Activated CD8-positive, alpha-beta T cell treated with anti-CD3 and anti-CD28 coated beads, Interleukin-2, amount 10 ng/mL, durations not matched to agents 7 days and 5 days (primary cell): Measurements from ENCODE around the gene CRISPLD2. TPM values are rescaled to one million over a fixed set of nuclear protein-coding genes. Genes with fewer than 3 reads are reported as not detected.

Experiments
- ATAC-seq: fragments of 150-1000 bp; cut with Tn5 transposase; one replicate; pipeline ENCODE4 v1.10.0; 2021; ENCODE audit warnings: moderate library complexity
- CTCF ChIA-PET: fragments of 350-600 bp; sonication (Branson Sonifier 250); formaldehyde crosslinking; loops from one replicate; lab custom pipeline; 2021; ENCODE audit warnings: antibody characterized with exemption; lab: Charles Lee
- POLR2A ChIA-PET: fragments of 350-600 bp; sonication (Branson Sonifier 250); formaldehyde crosslinking; loops from one replicate; lab custom pipeline; 2021; ENCODE audit warnings: antibody characterized with exemption; lab: Charles Lee
- DNase-seq: peaks from one replicate; pipeline ENCODE4 v3.0.0-alpha.2; 2020
- H3K27ac Mint-ChIP-seq: one replicate; pipeline ENCODE4 v1.8.0; 2021; ENCODE audit warnings: mild to moderate bottlenecking, mixed read lengths
- H3K27me3 Mint-ChIP-seq: one replicate; pipeline ENCODE4 v1.8.0; 2021; ENCODE audit warnings: low read depth, mixed read lengths
- H3K36me3 Mint-ChIP-seq: one replicate; pipeline ENCODE4 v1.8.0; 2021; ENCODE audit warnings: low read depth, mixed read lengths
- H3K4me1 Mint-ChIP-seq: one replicate; pipeline ENCODE4 v1.8.0; 2021; ENCODE audit warnings: low read depth, mixed read lengths
- H3K4me3 Mint-ChIP-seq: one replicate; pipeline ENCODE4 v1.8.0; 2021; ENCODE audit warnings: mild to moderate bottlenecking, mixed read lengths
- H3K9me3 Mint-ChIP-seq: one replicate; pipeline ENCODE4 v1.8.0; 2022; ENCODE audit warnings: mixed read lengths; ENCODE audit not compliant: insufficient read depth
- total RNA-seq, 2 experiments: library from RNA; stranded (reverse); gene quantifications; one replicate each; pipeline ENCODE4 v1.2.3, GENCODE V29; 2021

The CRISPLD2 gene
- total RNA-seq, 2 experiments from 2014 or later = not detected

DNA sequence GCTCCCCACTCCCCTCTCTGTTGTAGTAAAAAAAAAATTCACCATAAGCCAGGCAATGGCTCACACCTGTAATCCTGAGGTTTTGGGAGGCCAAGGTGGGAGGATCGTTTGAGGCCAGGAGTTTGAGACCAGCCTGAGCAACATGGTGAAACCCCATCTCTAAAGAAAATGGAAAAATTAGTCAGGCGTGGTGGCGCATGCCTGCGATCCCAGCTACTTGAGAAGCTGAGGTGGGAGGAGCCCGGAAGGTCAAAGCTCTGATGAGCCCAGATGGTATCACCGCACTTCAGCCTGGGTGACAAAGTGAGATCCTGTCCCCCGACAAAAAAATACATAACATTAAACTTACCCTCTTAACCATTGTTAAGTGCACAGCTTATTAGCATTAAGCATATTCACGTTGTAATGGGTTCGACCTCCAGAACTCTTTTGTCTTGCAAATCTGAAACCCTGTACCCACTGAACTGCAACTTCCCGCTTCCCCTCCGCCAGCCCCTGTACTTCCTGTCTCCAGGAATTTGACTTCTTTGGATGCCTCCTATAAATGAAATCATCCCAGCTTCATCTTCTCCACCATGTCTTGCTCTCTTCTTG is 66.8 kb downstream of the CRISPLD2 start:
- H3K9me3 Mint-ChIP-seq = no peaks in the 10 kb centered on the region
- CTCF ChIA-PET = no interaction called here
- no peak for ATAC-seq

DNA sequence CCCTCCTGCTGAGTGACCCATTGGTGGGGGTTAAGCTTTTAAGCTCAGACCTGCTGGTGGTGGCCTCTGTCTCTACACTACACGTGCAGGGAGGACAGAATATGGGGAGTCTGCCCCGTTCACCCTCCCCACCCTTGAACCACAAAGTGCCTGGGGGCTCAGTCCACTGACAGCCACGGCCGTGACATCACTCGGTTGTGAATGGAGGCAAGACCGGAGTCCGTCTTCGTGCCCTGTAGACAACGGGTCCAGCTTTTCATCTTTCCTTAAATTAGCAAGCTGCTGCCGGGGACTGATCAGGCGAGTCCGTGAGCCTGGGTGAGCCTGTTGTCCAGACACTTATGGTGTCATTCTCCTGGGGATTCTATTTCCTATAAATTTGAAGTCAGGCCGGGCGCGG is 67.4 kb downstream of the CRISPLD2 start:
- H3K27me3 Mint-ChIP-seq = peaks cover 16% of the 10 kb centered on the region
- no peak overlapping the region for H3K4me3 Mint-ChIP-seq
- CTCF ChIA-PET = no interaction called here
- ATAC-seq (no peak), DNase-seq (no peak)
- no peaks in the 10 kb centered on the region for H3K36me3 Mint-ChIP-seq
- H3K27ac Mint-ChIP-seq = no peak overlapping the region
- no peaks in the 10 kb centered on the region for H3K4me1 Mint-ChIP-seq
- POLR2A ChIA-PET = no interaction called here
- H3K9me3 Mint-ChIP-seq = no peaks in the 10 kb centered on the region

More for the DNA sequence above, 66.8 kb downstream of the CRISPLD2 start:
- Mint-ChIP-seq H3K4me3 (no peak overlapping the region), H3K27ac (no peak overlapping the region), H3K36me3 (no peaks in the 10 kb centered on the region), H3K4me1 (no peaks in the 10 kb centered on the region), H3K27me3 (peaks cover 16% of the 10 kb centered on the region)
- no peak for DNase-seq
- POLR2A ChIA-PET = no interaction called here

DNA sequence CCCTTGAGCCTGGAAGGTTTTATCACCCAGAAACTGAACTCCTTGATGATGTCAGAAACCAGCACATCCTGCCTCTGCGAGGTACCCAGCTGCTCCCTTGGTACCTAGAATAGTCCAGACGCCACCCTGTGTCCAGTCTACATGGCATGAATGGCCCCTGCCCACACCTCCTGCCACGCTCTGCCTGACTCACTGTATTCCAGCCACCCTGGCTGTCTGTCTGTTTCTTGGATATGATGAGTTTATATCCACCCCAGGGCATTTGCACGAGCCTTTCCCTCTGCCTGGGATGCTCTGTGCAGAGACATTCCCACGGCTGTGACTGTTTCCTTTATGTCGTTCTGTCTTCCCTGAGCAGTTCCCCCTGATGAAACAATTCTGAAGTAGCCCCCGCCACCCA is 68.7 kb downstream of the CRISPLD2 start:
- Mint-ChIP-seq H3K9me3 (no peaks in the 10 kb centered on the region), H3K4me1 (no peaks in the 10 kb centered on the region), H3K27me3 (peaks cover 9% of the 10 kb centered on the region), H3K36me3 (no peaks in the 10 kb centered on the region), H3K27ac (no peak overlapping the region), H3K4me3 (no peak overlapping the region)
- ChIA-PET POLR2A (no interaction called here), CTCF (no interaction called here)
- DNase-seq = no peak
- no peak for ATAC-seq

DNA sequence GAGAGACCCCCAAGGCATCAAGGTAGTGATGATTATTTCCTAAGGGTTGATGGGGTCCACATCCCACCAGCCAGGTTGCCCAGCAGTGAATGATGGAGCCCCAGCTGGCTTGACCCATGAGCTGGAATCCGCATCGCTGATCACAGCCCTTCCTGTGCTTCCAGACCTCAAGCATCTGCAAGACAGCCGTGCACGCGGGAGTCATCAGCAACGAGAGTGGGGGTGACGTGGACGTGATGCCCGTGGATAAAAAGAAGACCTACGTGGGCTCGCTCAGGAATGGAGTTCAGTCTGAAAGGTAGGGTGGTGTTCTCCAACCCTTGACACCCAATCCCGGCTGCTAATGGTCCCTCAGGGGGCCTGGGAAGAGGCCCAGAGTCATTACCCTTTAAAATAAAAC is 69.3 kb downstream of the CRISPLD2 start:
- Mint-ChIP-seq H3K4me1 (no peaks in the 10 kb centered on the region), H3K27ac (no peak overlapping the region), H3K9me3 (no peaks in the 10 kb centered on the region), H3K27me3 (peaks cover 9% of the 10 kb centered on the region), H3K4me3 (no peak overlapping the region), H3K36me3 (no peaks in the 10 kb centered on the region)
- DNase-seq (no peak), ATAC-seq (no peak)
- ChIA-PET CTCF (interaction anchor here (0.6 kb wide), 1 partner anchor 105 kb away, joined by 3 read pairs; no protein-coding TSS in a partner anchor), POLR2A (no interaction called here)

DNA sequence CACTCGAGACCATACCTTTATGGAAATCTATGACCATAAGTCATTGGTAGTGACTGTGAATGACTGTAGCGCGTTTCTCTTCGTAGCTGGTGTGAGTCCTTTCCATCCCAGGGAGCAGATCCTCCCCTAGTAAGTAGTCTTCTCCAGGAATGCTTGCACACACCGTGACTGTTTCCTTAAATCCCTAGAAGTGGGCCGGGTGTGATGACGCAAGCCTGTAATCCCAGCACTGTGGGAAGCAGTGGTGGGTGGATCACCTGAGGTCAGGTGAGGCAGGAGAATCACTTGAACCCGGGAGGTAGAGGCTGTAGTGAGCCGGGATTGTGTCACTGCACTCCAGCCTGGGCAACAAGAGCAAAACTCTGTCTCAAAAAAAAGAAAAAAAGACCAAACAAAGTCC is 70.6 kb downstream of the CRISPLD2 start:
- ATAC-seq (no peak), DNase-seq (no peak)
- H3K36me3 Mint-ChIP-seq = no peaks in the 10 kb centered on the region
- H3K4me3 Mint-ChIP-seq = no peak overlapping the region
- CTCF ChIA-PET = no interaction called here
- H3K9me3 Mint-ChIP-seq = no peaks in the 10 kb centered on the region
- no peaks in the 10 kb centered on the region for H3K4me1 Mint-ChIP-seq
- no peak overlapping the region for H3K27ac Mint-ChIP-seq
- POLR2A ChIA-PET = no interaction called here
- H3K27me3 Mint-ChIP-seq = peaks cover 4% of the 10 kb centered on the region

DNA sequence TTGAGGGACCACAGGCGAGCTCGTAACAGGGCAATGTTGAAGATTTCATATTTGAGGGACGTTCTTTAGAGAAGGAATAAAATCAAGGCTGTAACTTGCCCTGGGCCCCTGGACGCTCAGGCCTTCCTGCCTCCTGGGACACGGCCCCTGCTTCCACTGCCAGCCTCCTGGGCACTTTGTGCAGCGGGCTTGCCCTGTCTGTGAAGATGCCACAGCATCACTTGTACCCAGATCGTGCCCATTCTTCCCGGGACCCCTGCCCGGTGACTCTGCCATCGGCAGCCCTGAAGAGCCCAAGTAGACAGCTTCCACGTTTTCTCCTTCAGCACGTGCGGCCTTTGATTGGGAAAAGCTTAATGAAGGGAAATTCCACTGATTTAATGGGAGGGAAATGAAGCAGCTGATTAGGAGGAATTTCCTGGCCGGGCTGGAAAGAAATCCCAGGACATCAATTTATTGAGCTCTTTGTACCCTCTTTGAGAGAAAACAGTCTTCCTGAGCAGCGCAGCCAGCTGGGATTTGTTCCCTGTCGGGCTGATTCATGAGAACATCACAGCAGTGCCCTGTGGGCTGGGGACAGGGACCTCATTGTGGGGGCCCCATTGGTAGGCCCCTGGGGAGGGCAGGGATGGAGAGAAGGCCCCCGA is 71.5 kb downstream of the CRISPLD2 start:
- POLR2A ChIA-PET = no interaction called here
- Mint-ChIP-seq H3K27ac (no peak overlapping the region), H3K9me3 (no peaks in the 10 kb centered on the region), H3K27me3 (no peaks in the 10 kb centered on the region), H3K4me1 (no peaks in the 10 kb centered on the region), H3K4me3 (no peak overlapping the region), H3K36me3 (no peaks in the 10 kb centered on the region)
- CTCF ChIA-PET = no interaction called here
- DNase-seq (no peak), ATAC-seq (no peak)

DNA sequence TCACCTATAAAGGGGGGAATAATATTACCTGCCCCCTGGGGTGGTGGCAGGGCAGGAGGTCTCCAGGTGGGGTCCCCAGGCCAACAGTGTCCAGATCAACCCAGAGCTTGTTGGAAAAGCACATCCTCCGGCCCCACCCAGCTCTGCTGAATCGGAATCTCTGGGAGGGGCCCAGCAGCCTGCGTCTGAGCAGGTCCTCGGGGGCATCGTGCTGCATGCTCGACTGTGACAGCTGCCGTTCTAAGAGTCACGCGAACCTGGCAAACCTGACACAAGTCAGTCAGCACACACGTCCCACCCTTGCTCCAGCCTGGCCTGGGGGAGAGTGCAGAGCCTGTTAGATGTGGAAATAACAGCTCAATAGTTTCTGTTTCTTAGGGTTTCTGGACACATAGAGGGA is 72.3 kb downstream of the CRISPLD2 start:
- no peaks in the 10 kb centered on the region for H3K36me3 Mint-ChIP-seq
- H3K4me1 Mint-ChIP-seq = no peaks in the 10 kb centered on the region
- POLR2A ChIA-PET = no interaction called here

DNA sequence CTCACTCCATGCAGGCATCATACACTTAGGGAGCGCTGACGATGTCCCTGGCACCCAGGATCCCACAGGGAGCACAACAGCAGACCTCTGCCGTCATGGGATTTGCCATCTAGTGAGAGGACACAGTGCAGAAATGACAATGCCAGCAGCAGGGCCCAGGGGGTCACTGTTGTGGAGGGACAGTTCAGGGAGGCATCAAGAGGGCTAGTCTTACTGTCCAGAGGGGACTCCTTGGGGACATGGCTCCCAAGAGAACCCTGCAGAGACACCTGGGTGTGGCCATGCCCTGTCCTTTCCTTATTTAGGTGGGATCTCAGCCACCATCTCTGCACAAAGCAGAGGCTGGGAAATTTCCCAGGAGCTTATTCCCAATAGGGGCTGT is 73.7 kb downstream of the CRISPLD2 start:
- no peak for DNase-seq
- Mint-ChIP-seq H3K9me3 (no peaks in the 10 kb centered on the region), H3K27ac (no peak overlapping the region), H3K4me3 (no peak overlapping the region), H3K36me3 (no peaks in the 10 kb centered on the region), H3K27me3 (peaks cover 7% of the 10 kb centered on the region), H3K4me1 (peaks cover 5% of the 10 kb centered on the region)
- POLR2A ChIA-PET = no interaction called here
- CTCF ChIA-PET = no interaction called here
- no peak for ATAC-seq

More for the DNA sequence above, 72.3 kb downstream of the CRISPLD2 start:
- H3K27me3 Mint-ChIP-seq = no peaks in the 10 kb centered on the region
- ATAC-seq = no peak
- no peaks in the 10 kb centered on the region for H3K9me3 Mint-ChIP-seq
- no peak overlapping the region for H3K4me3 Mint-ChIP-seq
- DNase-seq = no peak
- no peak overlapping the region for H3K27ac Mint-ChIP-seq
- CTCF ChIA-PET = no interaction called here

DNA sequence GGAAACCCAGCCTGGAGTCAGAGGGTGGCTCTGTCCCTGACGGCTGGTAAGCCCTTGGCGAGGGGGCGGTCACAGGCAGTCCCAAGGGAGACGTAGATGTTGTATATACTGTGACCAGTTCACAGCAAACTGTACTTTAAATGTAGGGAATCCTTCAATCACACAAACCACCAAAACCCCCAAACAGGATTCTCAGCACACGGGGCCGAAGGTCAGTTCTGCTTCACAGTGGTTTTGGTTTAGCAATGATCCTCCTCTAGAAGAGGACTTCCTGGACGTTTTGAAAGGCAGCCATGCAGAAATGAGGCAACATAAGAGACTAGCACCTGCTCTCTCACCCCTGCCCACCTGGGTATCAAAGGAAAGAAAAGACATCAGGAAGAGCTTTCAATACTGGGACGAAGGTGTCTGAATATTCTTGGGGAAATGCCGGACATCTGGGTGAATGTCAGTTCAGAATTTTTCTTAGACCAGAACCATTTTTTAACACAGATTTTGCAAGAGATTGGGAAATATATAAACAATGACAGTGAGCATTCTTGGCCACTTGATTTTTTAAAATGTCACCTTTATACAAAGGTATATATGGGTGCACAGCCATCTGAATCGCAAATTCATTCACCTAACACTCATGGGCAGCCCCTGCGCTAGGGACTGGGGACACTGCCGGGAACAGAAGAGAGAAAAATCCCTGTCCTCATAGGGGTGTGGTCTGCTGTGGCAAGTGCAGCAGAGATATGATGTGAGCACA is 74.2 kb downstream of the CRISPLD2 start:
- peaks cover 6% of the 10 kb centered on the region for H3K4me1 Mint-ChIP-seq
- H3K27me3 Mint-ChIP-seq = peaks cover 8% of the 10 kb centered on the region
- DNase-seq (no peak), ATAC-seq (no peak)
- ChIA-PET CTCF (no interaction called here), POLR2A (no interaction called here)
- H3K36me3 Mint-ChIP-seq = no peaks in the 10 kb centered on the region
- H3K4me3 Mint-ChIP-seq = no peak overlapping the region
- no peaks in the 10 kb centered on the region for H3K9me3 Mint-ChIP-seq
- H3K27ac Mint-ChIP-seq = no peak overlapping the region

DNA sequence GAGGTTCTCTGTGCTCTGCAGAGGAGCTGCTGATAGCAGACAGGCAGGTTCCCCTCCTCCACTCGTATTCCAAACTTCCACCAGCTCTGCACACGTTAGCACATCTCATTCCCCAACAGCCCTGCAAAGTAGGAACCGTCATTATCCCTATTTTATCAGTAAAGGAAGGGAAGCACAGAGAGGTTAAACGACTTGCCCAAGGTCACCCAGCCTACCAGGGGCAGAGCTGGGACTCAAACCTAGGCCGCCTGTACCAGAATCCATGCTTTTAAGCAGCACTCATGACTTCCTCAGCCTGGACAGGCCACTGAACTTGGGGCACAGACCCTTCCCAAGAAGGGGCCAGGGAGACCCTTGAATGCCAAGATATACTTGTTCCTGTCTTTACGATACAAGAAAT is 75.2 kb downstream of the CRISPLD2 start:
- Mint-ChIP-seq H3K27me3 (peaks cover 8% of the 10 kb centered on the region), H3K27ac (no peak overlapping the region), H3K4me3 (no peak overlapping the region), H3K36me3 (no peaks in the 10 kb centered on the region), H3K9me3 (no peaks in the 10 kb centered on the region), H3K4me1 (peaks cover 6% of the 10 kb centered on the region)
- ATAC-seq (no peak), DNase-seq (no peak)
- CTCF ChIA-PET = interaction anchor here (1.1 kb wide), 1 partner anchor 76 kb away, joined by 3 read pairs; no protein-coding TSS in a partner anchor
- POLR2A ChIA-PET = no interaction called here

DNA sequence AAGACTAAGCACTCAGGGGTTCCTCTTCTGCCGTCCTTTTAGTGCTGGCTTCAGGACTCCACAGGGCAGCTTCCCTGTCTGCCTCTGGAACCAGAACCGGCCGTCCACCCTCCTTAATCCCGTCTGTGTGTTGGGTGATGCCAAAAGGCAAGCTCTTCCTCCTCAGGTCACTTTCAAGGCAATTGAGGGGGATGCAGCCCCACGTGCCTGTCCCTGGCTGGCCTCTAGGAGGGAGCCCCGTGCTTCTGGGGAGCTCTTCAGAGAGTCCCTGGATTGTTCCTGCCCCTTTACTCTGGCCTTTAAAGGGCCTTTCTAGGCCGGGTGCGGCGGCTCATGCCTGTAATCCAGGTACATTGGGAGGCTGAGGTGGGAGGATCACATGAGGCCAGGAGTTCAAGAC is 77.1 kb downstream of the CRISPLD2 start:
- H3K9me3 Mint-ChIP-seq = no peaks in the 10 kb centered on the region
- POLR2A ChIA-PET = no interaction called here
- no peak for DNase-seq
- ATAC-seq = no peak
- no peak overlapping the region for H3K27ac Mint-ChIP-seq
- CTCF ChIA-PET = no interaction called here
- peaks cover 6% of the 10 kb centered on the region for H3K4me1 Mint-ChIP-seq
- H3K27me3 Mint-ChIP-seq = peaks cover 8% of the 10 kb centered on the region
- no peaks in the 10 kb centered on the region for H3K36me3 Mint-ChIP-seq
- H3K4me3 Mint-ChIP-seq = no peak overlapping the region

DNA sequence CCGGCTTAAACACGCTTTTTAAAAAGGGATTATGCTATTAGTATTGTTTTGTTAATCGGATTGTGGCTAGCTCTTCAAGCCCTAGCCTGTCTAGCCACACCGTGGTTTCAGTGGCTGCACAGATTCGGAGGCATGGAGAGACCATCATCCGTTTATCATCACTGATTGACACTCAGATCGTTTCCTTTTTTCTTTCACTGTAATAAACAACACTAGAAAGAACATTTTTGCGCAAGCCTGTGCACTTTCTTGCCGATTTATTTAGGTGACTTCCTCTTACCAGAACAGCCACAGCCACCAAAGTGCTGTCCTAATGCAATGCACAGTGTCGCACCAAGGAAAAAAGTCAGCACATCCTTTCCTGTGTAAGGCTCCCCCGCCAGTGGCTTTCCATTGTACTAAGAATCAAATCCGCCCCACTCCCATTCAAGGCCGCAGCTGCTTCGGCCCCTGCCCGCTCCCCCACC is 78.2 kb downstream of the CRISPLD2 start:
- no peak overlapping the region for H3K4me3 Mint-ChIP-seq

More for the DNA sequence above, 78.2 kb downstream of the CRISPLD2 start:
- no peaks in the 10 kb centered on the region for H3K9me3 Mint-ChIP-seq
- ChIA-PET POLR2A (no interaction called here), CTCF (interaction anchor here (0.7 kb wide), 1 partner anchor 73 kb away, joined by 3 read pairs; no protein-coding TSS in a partner anchor)
- H3K27ac Mint-ChIP-seq = no peak overlapping the region
- no peak for DNase-seq
- H3K4me1 Mint-ChIP-seq = peaks cover 6% of the 10 kb centered on the region
- peaks cover 8% of the 10 kb centered on the region for H3K27me3 Mint-ChIP-seq
- ATAC-seq = no peak
- H3K36me3 Mint-ChIP-seq = no peaks in the 10 kb centered on the region
